Keratinocyte (primary cell): ENCODE measurements around the gene ANAPC1. TPM values are rescaled to one million over a fixed set of nuclear protein-coding genes. Genes with fewer than 3 reads are reported as not detected.
"Not testable (repeated sequence)": the region's sequence is repeated elsewhere in the genome, so short reads cannot be mapped to it uniquely, and the experiment has no call there.

ENCODE experiments used
- DNase-seq: peaks from one replicate; pipeline ENCODE4 v3.0.0-alpha.2; 2011; ENCODE audit warnings: low read depth, missing footprints, low spot score
- FAIRE-seq: peaks from 2 replicates; lab custom pipeline; 2011; peaks lifted over from hg19 to GRCh38; lab: Jason Lieb, UNC
- H2AFZ ChIP-seq: 2 replicates; pipeline ENCODE4 v1.6.0; 2012; ENCODE audit warnings: low read length, control low read depth, inconsistent platforms; ENCODE audit not compliant: control insufficient read depth
- H3K27ac ChIP-seq: 2 replicates; pipeline ENCODE4 v1.5.1; 2011; ENCODE audit warnings: low read length; ENCODE audit not compliant: control insufficient read depth, insufficient read depth
- H3K27me3 ChIP-seq: 3 replicates; pipeline ENCODE4 v1.6.0; 2011; ENCODE audit warnings: low read length; ENCODE audit not compliant: control insufficient read depth, insufficient read depth; ENCODE audit errors: extremely low read depth
- H3K36me3 ChIP-seq, 2 experiments: 2 replicates in 1 of 2; 3 replicates in 1 of 2; pipeline ENCODE4 v1.5.1; 2011; ENCODE audit warnings: low read length in 2 of 2, mild to moderate bottlenecking in 1 of 2; ENCODE audit not compliant: control insufficient read depth in 2 of 2, insufficient read depth in 2 of 2; ENCODE audit errors: extremely low read depth in 1 of 2
- H3K4me1 ChIP-seq: 3 replicates; pipeline ENCODE4 v1.5.1; 2011; ENCODE audit warnings: low read length; ENCODE audit not compliant: control insufficient read depth, insufficient read depth; ENCODE audit errors: extremely low read depth
- H3K4me2 ChIP-seq: 3 replicates; pipeline ENCODE4 v1.6.0; 2011; ENCODE audit warnings: low read depth, low read length; ENCODE audit not compliant: control insufficient read depth, insufficient read depth; ENCODE audit errors: extremely low read depth
- H3K4me3 ChIP-seq, 3 experiments: fragments of 200-600 bp in 1 of 3; sonication (generic) in 1 of 3; 2 replicates in 2 of 3; 3 replicates in 1 of 3; pipeline ENCODE4 v1.5.1; 2011 to 2016; ENCODE audit warnings: low read length in 3 of 3, mild to moderate bottlenecking in 3 of 3, control low read depth in 2 of 3, inconsistent platforms in 1 of 3, low read depth in 1 of 3, mixed read lengths in 1 of 3, mixed run types in 1 of 3, moderate library complexity in 1 of 3; ENCODE audit not compliant: control insufficient read depth in 2 of 3, insufficient read depth in 2 of 3; ENCODE audit errors: extremely low read depth in 1 of 3
- H3K79me2 ChIP-seq: 2 replicates; pipeline ENCODE4 v1.6.0; 2012; ENCODE audit warnings: low read length; ENCODE audit not compliant: control insufficient read depth, insufficient read depth
- H3K9ac ChIP-seq: 3 replicates; pipeline ENCODE4 v1.6.0; 2011; ENCODE audit warnings: low read length; ENCODE audit not compliant: control insufficient read depth, insufficient read depth; ENCODE audit errors: extremely low read depth
- H3K9me1 ChIP-seq: 3 replicates; pipeline ENCODE4 v1.6.0; 2011; ENCODE audit warnings: low read length; ENCODE audit not compliant: control insufficient read depth, insufficient read depth; ENCODE audit errors: extremely low read depth
- H3K9me3 ChIP-seq: 2 replicates; pipeline ENCODE4 v1.5.1; 2012; ENCODE audit warnings: low read depth, low read length; ENCODE audit not compliant: control insufficient read depth
- H4K20me1 ChIP-seq: 3 replicates; pipeline ENCODE4 v1.6.0; 2011; ENCODE audit warnings: low read length; ENCODE audit not compliant: control insufficient read depth, insufficient read depth; ENCODE audit errors: extremely low read depth
- dilution Hi-C: fragments of 300-500 bp; cut with MboI; formaldehyde crosslinking; loops from one replicate; pipeline ENCODE4 v1.7.0; 2020; ENCODE audit warnings: low sequenced_read_pairs; ENCODE audit not compliant: extremely low pct_ligation_motif_present
- polyA plus RNA-seq, 5 experiments: library from polyadenylated mRNA; depleted of rRNA in 3 of 5; stranded (reverse) in 3 of 5; stranded (forward) in 1 of 5; unstranded in 1 of 5; fragments of >200 nt; gene quantifications; 1 replicate in 1 of 5; 2 replicates in 3 of 5; 3 replicates in 1 of 5; pipeline versions ENCODE4 v1.2.1 to v1.2.3, GENCODE V29; 2011 to 2012; ENCODE audit warnings: missing spikeins in 2 of 5, low read depth in 1 of 5, low replicate concordance in 1 of 5

The ANAPC1 gene
- polyA plus RNA-seq, 1 donor (not counting 4 experiments of a cell fraction or from before 2014, with no cell fraction given): 36.5 TPM

GRCh38 chr2:111781443-111782094 lies 102.4 kb downstream of the ANAPC1 start:
- H3K9me1 ChIP-seq, H3K79me2 ChIP-seq, H3K9me3 ChIP-seq, H3K9ac ChIP-seq, DNase-seq, H2AFZ ChIP-seq, H3K4me3 ChIP-seq, H3K4me2 ChIP-seq, H3K4me1 ChIP-seq, dilution Hi-C loops, H3K36me3 ChIP-seq, H3K27ac ChIP-seq, H4K20me1 ChIP-seq, FAIRE-seq, H3K27me3 ChIP-seq: not testable (repeated sequence)

- H3K79me2 ChIP-seq, H3K27ac ChIP-seq, DNase-seq, H3K9me3 ChIP-seq, H3K4me3 ChIP-seq, H3K4me1 ChIP-seq, dilution Hi-C loops, H3K27me3 ChIP-seq, H4K20me1 ChIP-seq, H3K9ac ChIP-seq, H3K36me3 ChIP-seq, H3K9me1 ChIP-seq, FAIRE-seq, H3K4me2 ChIP-seq, H2AFZ ChIP-seq: not testable (repeated sequence)
Observed at GRCh38 chr2:111777155-111777554, 106.8 kb downstream of the ANAPC1 start.

GRCh38 chr2:111776296-111776695 lies 107.7 kb downstream of the ANAPC1 start:
- H3K4me3 ChIP-seq, H2AFZ ChIP-seq, H3K27ac ChIP-seq, H4K20me1 ChIP-seq, dilution Hi-C loops, H3K9ac ChIP-seq, H3K27me3 ChIP-seq, DNase-seq, H3K9me1 ChIP-seq, H3K4me1 ChIP-seq, H3K4me2 ChIP-seq, FAIRE-seq, H3K36me3 ChIP-seq, H3K79me2 ChIP-seq, H3K9me3 ChIP-seq: not testable (repeated sequence)

- H2AFZ ChIP-seq, dilution Hi-C loops, H3K4me2 ChIP-seq, H3K36me3 ChIP-seq, H3K4me1 ChIP-seq, H3K9me1 ChIP-seq, H3K79me2 ChIP-seq, H3K27ac ChIP-seq, H3K4me3 ChIP-seq, H4K20me1 ChIP-seq, H3K27me3 ChIP-seq, H3K9me3 ChIP-seq, DNase-seq, H3K9ac ChIP-seq: not testable (repeated sequence)
- peak; percentile 78 for FAIRE-seq
Observed at GRCh38 chr2:111772180-111772579, 111.8 kb downstream of the ANAPC1 start.

GRCh38 chr2:111770916-111771658 lies 112.9 kb downstream of the ANAPC1 start:
- H2AFZ ChIP-seq, H4K20me1 ChIP-seq, H3K9me1 ChIP-seq, DNase-seq, dilution Hi-C loops, H3K9ac ChIP-seq, H3K4me3 ChIP-seq, FAIRE-seq, H3K9me3 ChIP-seq, H3K4me2 ChIP-seq, H3K79me2 ChIP-seq, H3K27ac ChIP-seq, H3K4me1 ChIP-seq, H3K36me3 ChIP-seq, H3K27me3 ChIP-seq: not testable (repeated sequence)
